ENCODE data around the gene PHYHD1. TPM values are rescaled to one million over a fixed set of nuclear protein-coding genes. Genes with fewer than 3 reads are reported as not detected.

PHYHD1 gene
- polyA plus RNA-seq, 2 of the 4 experiments (the other 2 are of a cell fraction) = not detected

- DNase-seq (ENCODE audit: low read depth in 1 of 2, low spot score in 1 of 2) (no peak), ATAC-seq (no peak), FAIRE-seq (no peak)
- TF ChIP-seq, protein P1, sequence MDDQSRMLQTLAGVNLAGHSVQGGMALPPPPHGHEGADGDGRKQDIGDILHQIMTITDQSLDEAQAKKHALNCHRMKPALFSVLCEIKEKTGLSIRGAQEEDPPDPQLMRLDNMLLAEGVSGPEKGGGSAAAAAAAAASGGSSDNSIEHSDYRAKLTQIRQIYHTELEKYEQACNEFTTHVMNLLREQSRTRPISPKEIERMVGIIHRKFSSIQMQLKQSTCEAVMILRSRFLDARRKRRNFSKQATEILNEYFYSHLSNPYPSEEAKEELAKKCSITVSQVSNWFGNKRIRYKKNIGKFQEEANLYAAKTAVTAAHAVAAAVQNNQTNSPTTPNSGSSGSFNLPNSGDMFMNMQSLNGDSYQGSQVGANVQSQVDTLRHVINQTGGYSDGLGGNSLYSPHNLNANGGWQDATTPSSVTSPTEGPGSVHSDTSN (IDR thresholded peaks at IDR 0.05) = no peak
- Histone ChIP-seq H3K4me2 (peak overlapping the region; percentile 71; the same call in 2 of the 3 replicates), H3K27ac (peak overlapping the region; percentile 89 to 95), H3K9me3 (no peaks in the 10 kb centered on the region), H3K4me3 (no peak overlapping the region), H3K4me1 (peaks cover 29% of the 10 kb centered on the region)
- POLR2A ChIA-PET = no interaction called here
- WGBS (ENCODE audit: missing lambda C conversion rate) = 95% methylated on average over 8 of the region's 8 CpGs
- CTCF ChIA-PET = interaction anchor here (1.2 to 2.0 kb wide), 3 partner anchors 14 to 42 kb away, joined by 4 to 8 read pairs (median 4); no protein-coding TSS in a partner anchor
Observed at GRCh38 chr9:128893354-128893753, 27.4 kb upstream of the PHYHD1 start.

GRCh38 chr9:128894764-128895163 is 26.0 kb upstream of the PHYHD1 start:
- H3K9me3 ChIP-seq = no peaks in the 10 kb centered on the region
- CTCF ChIA-PET = interaction anchor here (0.6 to 1.1 kb wide), 3 partner anchors 26 to 600 kb away, joined by 3 to 4 read pairs (median 4); no protein-coding TSS in a partner anchor
- FAIRE-seq = no peak
- H3K4me2 ChIP-seq = no peak overlapping the region
- no peak overlapping the region for H3K27ac ChIP-seq
- H3K4me3 ChIP-seq = no peak overlapping the region
- TF ChIP-seq KDM5A (IDR thresholded peaks at IDR 0.05) = no peak
- TF ChIP-seq BCL3 (IDR thresholded peaks at IDR 0.05) = no peak
- TF ChIP-seq HOXB13 (CRISPR knock-in tag; IDR thresholded peaks at IDR 0.05; ENCODE audit: low read depth) = no peak
- TF ChIP-seq HES2 (IDR thresholded peaks at IDR 0.05) = no peak
- no peak for TF ChIP-seq TP53 (CRISPR knock-in tag; IDR thresholded peaks at IDR 0.05)
- TF ChIP-seq, protein P2, sequence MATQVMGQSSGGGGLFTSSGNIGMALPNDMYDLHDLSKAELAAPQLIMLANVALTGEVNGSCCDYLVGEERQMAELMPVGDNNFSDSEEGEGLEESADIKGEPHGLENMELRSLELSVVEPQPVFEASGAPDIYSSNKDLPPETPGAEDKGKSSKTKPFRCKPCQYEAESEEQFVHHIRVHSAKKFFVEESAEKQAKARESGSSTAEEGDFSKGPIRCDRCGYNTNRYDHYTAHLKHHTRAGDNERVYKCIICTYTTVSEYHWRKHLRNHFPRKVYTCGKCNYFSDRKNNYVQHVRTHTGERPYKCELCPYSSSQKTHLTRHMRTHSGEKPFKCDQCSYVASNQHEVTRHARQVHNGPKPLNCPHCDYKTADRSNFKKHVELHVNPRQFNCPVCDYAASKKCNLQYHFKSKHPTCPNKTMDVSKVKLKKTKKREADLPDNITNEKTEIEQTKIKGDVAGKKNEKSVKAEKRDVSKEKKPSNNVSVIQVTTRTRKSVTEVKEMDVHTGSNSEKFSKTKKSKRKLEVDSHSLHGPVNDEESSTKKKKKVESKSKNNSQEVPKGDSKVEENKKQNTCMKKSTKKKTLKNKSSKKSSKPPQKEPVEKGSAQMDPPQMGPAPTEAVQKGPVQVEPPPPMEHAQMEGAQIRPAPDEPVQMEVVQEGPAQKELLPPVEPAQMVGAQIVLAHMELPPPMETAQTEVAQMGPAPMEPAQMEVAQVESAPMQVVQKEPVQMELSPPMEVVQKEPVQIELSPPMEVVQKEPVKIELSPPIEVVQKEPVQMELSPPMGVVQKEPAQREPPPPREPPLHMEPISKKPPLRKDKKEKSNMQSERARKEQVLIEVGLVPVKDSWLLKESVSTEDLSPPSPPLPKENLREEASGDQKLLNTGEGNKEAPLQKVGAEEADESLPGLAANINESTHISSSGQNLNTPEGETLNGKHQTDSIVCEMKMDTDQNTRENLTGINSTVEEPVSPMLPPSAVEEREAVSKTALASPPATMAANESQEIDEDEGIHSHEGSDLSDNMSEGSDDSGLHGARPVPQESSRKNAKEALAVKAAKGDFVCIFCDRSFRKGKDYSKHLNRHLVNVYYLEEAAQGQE (IDR thresholded peaks at IDR 0.05) = no peak
- TF ChIP-seq CBX2 (IDR thresholded peaks at IDR 0.05; ENCODE audit: borderline replicate concordance, low read depth) = no peak
- TF ChIP-seq, protein P3, sequence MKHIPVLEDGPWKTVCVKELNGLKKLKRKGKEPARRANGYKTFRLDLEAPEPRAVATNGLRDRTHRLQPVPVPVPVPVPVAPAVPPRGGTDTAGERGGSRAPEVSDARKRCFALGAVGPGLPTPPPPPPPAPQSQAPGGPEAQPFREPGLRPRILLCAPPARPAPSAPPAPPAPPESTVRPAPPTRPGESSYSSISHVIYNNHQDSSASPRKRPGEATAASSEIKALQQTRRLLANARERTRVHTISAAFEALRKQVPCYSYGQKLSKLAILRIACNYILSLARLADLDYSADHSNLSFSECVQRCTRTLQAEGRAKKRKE (CRISPR knock-in tag; IDR thresholded peaks at IDR 0.05; ENCODE audit: low read depth) = no peak
- no peak for TF ChIP-seq RNF2 (IDR thresholded peaks at IDR 0.05; ENCODE audit: borderline replicate concordance, low read depth)
- TF ChIP-seq NR3C1 (IDR thresholded peaks at IDR 0.05) = no peak
- TF ChIP-seq GATA3 (IDR thresholded peaks at IDR 0.05; ENCODE audit: borderline replicate concordance) = no peak
- no peak for TF ChIP-seq ZSCAN20 (CRISPR knock-in tag; IDR thresholded peaks at IDR 0.05)
- TF ChIP-seq HOXB5 (CRISPR knock-in tag; IDR thresholded peaks at IDR 0.05) = no peak
- TF ChIP-seq EHF (CRISPR knock-in tag; IDR thresholded peaks at IDR 0.05) = no peak
- POLR2A ChIA-PET = no interaction called here
- 88% methylated on average over 2 of the region's 2 CpGs for WGBS (ENCODE audit: missing lambda C conversion rate)
- no peak for ATAC-seq
- DNase-seq (ENCODE audit: low read depth in 1 of 2, low spot score in 1 of 2) = no peak
- peaks cover 39% of the 10 kb centered on the region for H3K4me1 ChIP-seq

DNA sequence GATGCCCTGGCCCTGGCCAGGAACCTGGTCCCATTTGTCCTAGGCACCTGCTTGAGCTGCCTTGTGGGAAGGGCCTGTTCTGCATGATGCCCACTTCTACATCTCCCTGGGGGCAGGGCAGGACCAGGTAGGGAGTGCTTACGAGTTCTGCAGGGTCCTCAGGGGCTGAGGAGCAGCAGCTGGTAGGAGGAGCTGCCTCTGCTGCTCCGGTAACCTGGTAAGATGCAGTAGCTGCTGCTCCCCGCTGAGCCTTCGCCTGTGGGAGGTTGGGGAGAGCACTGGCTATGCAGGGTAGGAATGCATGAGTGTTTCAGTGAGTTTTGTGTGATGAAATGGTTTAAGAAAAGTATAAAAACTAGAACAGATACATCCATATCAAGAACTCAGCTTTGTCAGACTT is 25.2 kb upstream of the PHYHD1 start:
- H3K9me3 ChIP-seq = no peaks in the 10 kb centered on the region
- TF ChIP-seq MYC (IDR thresholded peaks at IDR 0.05; ENCODE audit: borderline replicate concordance, low read length) (no peak), NR3C1 (IDR thresholded peaks at IDR 0.05) (no peak), MAX (IDR thresholded peaks at IDR 0.05) (no peak)
- 76% methylated on average over 4 of the region's 4 CpGs for WGBS (ENCODE audit: missing lambda C conversion rate)
- peaks cover 39% of the 10 kb centered on the region for H3K4me1 ChIP-seq
- H3K27ac ChIP-seq = peak overlapping the region in 1 of 2 experiments; percentile 29; a peak in 1 of 6 replicates
- no peak for ATAC-seq
- H3K4me2 ChIP-seq = no peak overlapping the region
- no peak overlapping the region for H3K4me3 ChIP-seq
- ChIA-PET CTCF (interaction anchor here (0.9 to 1.7 kb wide), 3 partner anchors 14 to 33 kb away, joined by 3 to 5 read pairs (median 4); no protein-coding TSS in a partner anchor), POLR2A (no interaction called here)
- DNase-seq (ENCODE audit: low read depth in 1 of 2, low spot score in 1 of 2) = no peak
- FAIRE-seq = no peak

Data from A549 (cell line).